Retinal pigment epithelial cell (primary cell): ENCODE measurements around the gene WDR70.

Experiments used
- DNase-seq: peaks from one replicate; pipeline ENCODE4 v3.0.0-alpha.2; 2010; ENCODE audit warnings: low read depth
- H3K4me3 ChIP-seq: 2 replicates; pipeline ENCODE4 v1.5.1; 2011; ENCODE audit warnings: mild to moderate bottlenecking, low read length, control low read depth, moderate library complexity
- CTCF ChIP-seq: conservative IDR thresholded peaks from 2 replicates; pipeline ENCODE4 v1.5.1; 2011; ENCODE audit warnings: low read depth, low read length, control low read depth, inconsistent platforms

Gene WDR70

GRCh38 chr5:37553720-37554404 is 174.7 kb downstream of the WDR70 start:
- no peak for DNase-seq
- no peak overlapping the region for H3K4me3 ChIP-seq
- TF ChIP-seq CTCF: no peak

- TF ChIP-seq CTCF: no peak
- no peak for DNase-seq
- no peak overlapping the region for H3K4me3 ChIP-seq
Measured at GRCh38 chr5:37554405-37554739, 175.3 kb downstream of the WDR70 start.

GRCh38 chr5:37554938-37555337 is 175.8 kb downstream of the WDR70 start:
- H3K4me3 ChIP-seq: no peak overlapping the region
- no peak for DNase-seq
- TF ChIP-seq CTCF: peak; percentile 65

GRCh38 chr5:37557734-37558293 is 178.7 kb downstream of the WDR70 start:
- no peak overlapping the region for H3K4me3 ChIP-seq
- DNase-seq: no peak
- TF ChIP-seq CTCF: no peak

- no peak for TF ChIP-seq CTCF
- DNase-seq: no peak
Measured at GRCh38 chr5:37565062-37565670, 186.0 kb downstream of the WDR70 start.

GRCh38 chr5:37567566-37567965 is 188.4 kb downstream of the WDR70 start:
- DNase-seq: no peak
- TF ChIP-seq CTCF: no peak
- no peak overlapping the region for H3K4me3 ChIP-seq

More at GRCh38 chr5:37565062-37565670, 186.0 kb downstream of the WDR70 start:
- H3K4me3 ChIP-seq: no peak overlapping the region
